ENCODE data around the gene EED.

Gene EED

DNA sequence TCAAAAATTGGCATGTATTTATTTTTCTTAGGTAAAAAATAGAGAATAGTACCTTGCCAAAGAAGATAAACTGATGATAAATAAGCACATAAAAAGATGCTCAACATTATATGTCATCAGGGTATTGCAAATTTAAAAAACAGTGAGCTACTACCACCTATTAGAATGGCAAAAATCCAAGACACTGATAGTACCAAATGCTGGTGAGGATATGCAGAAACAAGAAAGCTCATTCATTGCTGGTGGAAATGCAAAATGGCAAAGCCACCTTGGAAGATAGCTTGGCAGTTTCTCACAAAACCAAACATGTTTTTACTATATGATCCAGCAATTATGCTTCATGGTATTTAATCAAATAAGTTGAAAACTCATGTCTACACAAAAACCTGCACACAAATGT lies 46.4 kb upstream of the EED start:
- Histone ChIP-seq H3K9me3 (ENCODE audit: severe bottlenecking) (no peaks in the 10 kb centered on the region), H3K4me3 (ENCODE audit: low read depth, low read length) (no peak overlapping the region), H3K27me3 (ENCODE audit: insufficient read depth, low read depth, severe bottlenecking) (no peaks in the 10 kb centered on the region), H3K36me3 (no peaks in the 10 kb centered on the region), H3K27ac (no peak overlapping the region)
- no peak for DNase-seq
- no peak for TF ChIP-seq CTCF (IDR thresholded peaks at IDR 0.05; ENCODE audit: low read depth, low read length)

DNA sequence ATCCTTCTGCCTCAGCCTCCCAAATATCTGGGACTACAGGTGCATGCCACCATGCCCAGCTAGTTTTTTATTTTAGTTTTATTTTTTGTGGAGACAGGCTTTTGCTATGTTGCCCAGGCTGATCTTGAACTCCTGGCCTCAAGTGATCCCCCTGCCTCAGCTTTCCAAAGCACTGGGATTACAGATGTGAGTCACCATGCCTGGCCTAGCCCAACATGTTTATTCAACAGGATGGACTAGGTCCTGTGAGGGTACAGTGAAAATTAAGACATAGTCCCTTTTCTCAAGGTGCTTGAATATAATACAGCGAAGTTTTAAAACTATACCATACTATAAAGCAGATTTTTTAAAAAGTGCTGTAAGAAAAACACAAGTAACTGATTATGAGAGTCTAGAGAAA lies 45.2 kb upstream of the EED start:
- H3K36me3 ChIP-seq = no peaks in the 10 kb centered on the region
- no peak for TF ChIP-seq CTCF (IDR thresholded peaks at IDR 0.05; ENCODE audit: low read depth, low read length)
- no peaks in the 10 kb centered on the region for H3K27me3 ChIP-seq (ENCODE audit: insufficient read depth, low read depth, severe bottlenecking)
- no peak overlapping the region for H3K27ac ChIP-seq
- H3K4me3 ChIP-seq (ENCODE audit: low read depth, low read length) = no peak overlapping the region
- DNase-seq = no peak
- H3K9me3 ChIP-seq (ENCODE audit: severe bottlenecking) = no peaks in the 10 kb centered on the region

- no peak overlapping the region for H3K27ac ChIP-seq
These were observed 43.1 kb upstream of the EED start for GRCh38 chr11:86201371-86201884.

DNA sequence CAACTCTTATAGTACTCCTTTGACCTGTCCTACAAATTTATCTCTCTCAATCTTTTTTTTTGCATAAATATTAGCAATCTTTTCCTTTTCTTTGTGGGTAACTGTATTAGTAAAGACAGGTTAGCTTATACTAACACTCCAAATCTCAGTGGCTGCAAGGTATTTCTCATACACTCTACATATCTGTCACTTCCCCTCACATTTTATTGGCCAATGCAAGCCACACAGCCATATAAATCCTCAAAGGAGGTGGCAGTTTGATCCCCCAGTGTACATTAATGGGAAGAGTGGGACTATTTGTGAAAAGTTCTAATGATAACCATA lies 42.6 kb upstream of the EED start:
- no peaks in the 10 kb centered on the region for H3K9me3 ChIP-seq (ENCODE audit: severe bottlenecking)
- no peaks in the 10 kb centered on the region for H3K27me3 ChIP-seq (ENCODE audit: insufficient read depth, low read depth, severe bottlenecking)
- H3K27ac ChIP-seq = no peak overlapping the region
- TF ChIP-seq CTCF (IDR thresholded peaks at IDR 0.05; ENCODE audit: low read depth, low read length) = no peak
- no peak for DNase-seq
- H3K36me3 ChIP-seq = no peaks in the 10 kb centered on the region
- no peak overlapping the region for H3K4me3 ChIP-seq (ENCODE audit: low read depth, low read length)

More at GRCh38 chr11:86201371-86201884, 43.1 kb upstream of the EED start:
- Histone ChIP-seq H3K27me3 (ENCODE audit: insufficient read depth, low read depth, severe bottlenecking) (no peaks in the 10 kb centered on the region), H3K9me3 (ENCODE audit: severe bottlenecking) (no peaks in the 10 kb centered on the region), H3K36me3 (no peaks in the 10 kb centered on the region), H3K4me3 (ENCODE audit: low read depth, low read length) (no peak overlapping the region)
- no peak for DNase-seq
- TF ChIP-seq CTCF (IDR thresholded peaks at IDR 0.05; ENCODE audit: low read depth, low read length) = no peak

DNA sequence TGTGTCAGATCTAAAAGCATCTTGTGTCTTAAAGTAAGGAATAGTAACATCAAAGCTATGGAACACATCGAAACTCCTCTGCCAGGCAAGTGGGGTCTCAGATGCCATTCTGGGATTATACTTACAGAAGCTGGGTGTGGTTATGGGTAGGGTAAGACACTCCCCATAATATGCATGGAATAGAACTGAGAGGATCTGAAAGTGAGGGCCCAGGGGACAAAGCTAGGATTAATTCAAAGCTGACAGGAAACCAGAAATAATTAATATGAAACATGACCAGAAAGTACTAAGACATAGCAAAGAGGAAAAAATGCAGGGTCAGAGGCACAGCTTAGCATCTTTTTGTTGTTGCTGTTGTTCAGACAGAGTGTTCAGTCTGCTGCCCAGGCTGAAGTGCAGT lies 40.2 kb upstream of the EED start:
- Histone ChIP-seq H3K36me3 (no peaks in the 10 kb centered on the region), H3K9me3 (ENCODE audit: severe bottlenecking) (no peaks in the 10 kb centered on the region), H3K27ac (no peak overlapping the region), H3K27me3 (ENCODE audit: insufficient read depth, low read depth, severe bottlenecking) (no peaks in the 10 kb centered on the region), H3K4me3 (ENCODE audit: low read depth, low read length) (no peak overlapping the region)
- TF ChIP-seq CTCF (IDR thresholded peaks at IDR 0.05; ENCODE audit: low read depth, low read length) = no peak
- no peak for DNase-seq
